NCI-H2081 (cell line): ENCODE results near the gene TMEM114.

Source experiments
- DNase-seq, 2 experiments: peaks; one replicate each; lab custom pipeline; 2025; lab: John Stamatoyannopoulos, UW

TMEM114 gene

GRCh38 chr16:8550728-8551387 lies 39.5 kb downstream of the TMEM114 start:
- DNase-seq: no peak

- DNase-seq: no peak
Observed at GRCh38 chr16:8549843-8550412, 40.4 kb downstream of the TMEM114 start.

- no peak for DNase-seq
Observed at GRCh38 chr16:8548166-8548565, 42.1 kb downstream of the TMEM114 start.

GRCh38 chr16:8547762-8548161 lies 42.5 kb downstream of the TMEM114 start:
- DNase-seq: no peak

- DNase-seq: no peak
Observed at GRCh38 chr16:8544406-8544805, 45.9 kb downstream of the TMEM114 start.

- DNase-seq: no peak
Observed at GRCh38 chr16:8543258-8543657, 47.1 kb downstream of the TMEM114 start.

GRCh38 chr16:8542393-8542792 lies 47.9 kb downstream of the TMEM114 start:
- DNase-seq: no peak

- DNase-seq: no peak
Observed at GRCh38 chr16:8541868-8542267, 48.4 kb downstream of the TMEM114 start.

GRCh38 chr16:8537691-8538342 lies 52.5 kb downstream of the TMEM114 start:
- DNase-seq: no peak

- no peak for DNase-seq
Observed at GRCh38 chr16:8533509-8533908, 56.8 kb downstream of the TMEM114 start.

GRCh38 chr16:8530752-8531384 lies 59.4 kb downstream of the TMEM114 start:
- no peak for DNase-seq

- DNase-seq: no peak
Observed at GRCh38 chr16:8528471-8528870, 61.8 kb downstream of the TMEM114 start.

GRCh38 chr16:8523932-8524331 lies 66.4 kb downstream of the TMEM114 start:
- no peak for DNase-seq

- DNase-seq: no peak
Observed at GRCh38 chr16:8522757-8523156, 67.6 kb downstream of the TMEM114 start.

- DNase-seq: no peak
Observed at GRCh38 chr16:8519643-8520042, 70.7 kb downstream of the TMEM114 start.
